Left ventricle myocardium superior (tissue), 1 donor: ENCODE results near the gene EFNA2. TPM values are rescaled to one million over a fixed set of nuclear protein-coding genes. Genes with fewer than 3 reads are reported as not detected.

Experiments used
- ATAC-seq: fragments of 200-7000 bp; cut with Tn5 transposase; one replicate; pipeline ENCODE4 v1.9.1; 2020; ENCODE audit warnings: mild to moderate bottlenecking, moderate library complexity
- DNase-seq: peaks from one replicate; pipeline ENCODE4 v3.0.0-alpha.2; 2020
- intact Hi-C: fragments of 100-400 bp; cut with micrococcal nuclease; formaldehyde crosslinking; loops from one replicate; pipeline ENCODE4 v1.11.0; 2022
- total RNA-seq: library from RNA; stranded (reverse); fragmentation: NEBNext Ultra II Directional; extraction: Animal tissue kit (Norgen Biotek cat#: 25700); gene quantifications from one replicate; pipeline ENCODE4 v1.2.1, GENCODE V29; 2021
- donor health status: DM: no; HTN: yes; CAD: no; lungs with severe emphysema.

Gene EFNA2
- total RNA-seq, 1 donor from 2014 or later: not detected

- peak; percentile 93 for DNase-seq
- peak; percentile 33 for ATAC-seq
- intact Hi-C loops: no loop called here
Measured at GRCh38 chr19:1248139-1248785, 37.4 kb upstream of the EFNA2 start, which contains the start of gene MIDN. Gene MIDN, plus strand, starts transcription at chr19:1248583. Its CDS starts 1,714 bp downstream, at chr19:1250297.

- DNase-seq (peak; percentile 91), ATAC-seq (peak; percentile 9)
- intact Hi-C loops: no loop called here
Measured at GRCh38 chr19:1248786-1249297, 36.8 kb upstream of the EFNA2 start.

GRCh38 chr19:1249298-1249989 is 36.2 kb upstream of the EFNA2 start:
- peak; percentile 97 for DNase-seq
- ATAC-seq: peak; percentile 6
- intact Hi-C loops: no loop called here

DNA sequence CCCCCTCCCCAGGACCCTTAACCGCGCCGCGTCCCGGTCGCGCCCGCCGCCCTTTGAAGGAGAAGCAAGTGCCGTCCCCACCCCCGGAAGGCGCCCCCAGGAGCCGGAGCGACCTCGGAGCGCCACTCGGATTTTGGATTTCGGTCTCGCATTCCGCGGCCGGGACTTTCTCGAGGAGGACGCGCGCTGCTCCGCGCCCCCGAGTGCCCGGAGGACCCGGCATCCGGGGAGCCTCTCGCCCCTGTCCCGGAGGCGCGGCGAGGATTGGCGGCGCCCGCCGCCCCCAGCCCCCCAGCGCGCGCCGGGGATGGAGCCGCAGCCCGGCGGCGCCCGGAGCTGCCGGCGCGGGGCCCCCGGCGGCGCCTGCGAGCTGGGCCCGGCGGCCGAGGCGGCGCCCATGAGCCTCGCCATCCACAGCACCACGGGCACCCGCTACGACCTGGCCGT is 35.7 kb upstream of the EFNA2 start:
- intact Hi-C loops: no loop called here
- ATAC-seq: no peak

GRCh38 chr19:1250437-1251260 is 35.0 kb upstream of the EFNA2 start:
- ATAC-seq (no peak), DNase-seq (peak; percentile 81)
- intact Hi-C loops: no loop called here

More for the DNA sequence above, 35.7 kb upstream of the EFNA2 start:
- DNase-seq: no peak

DNA sequence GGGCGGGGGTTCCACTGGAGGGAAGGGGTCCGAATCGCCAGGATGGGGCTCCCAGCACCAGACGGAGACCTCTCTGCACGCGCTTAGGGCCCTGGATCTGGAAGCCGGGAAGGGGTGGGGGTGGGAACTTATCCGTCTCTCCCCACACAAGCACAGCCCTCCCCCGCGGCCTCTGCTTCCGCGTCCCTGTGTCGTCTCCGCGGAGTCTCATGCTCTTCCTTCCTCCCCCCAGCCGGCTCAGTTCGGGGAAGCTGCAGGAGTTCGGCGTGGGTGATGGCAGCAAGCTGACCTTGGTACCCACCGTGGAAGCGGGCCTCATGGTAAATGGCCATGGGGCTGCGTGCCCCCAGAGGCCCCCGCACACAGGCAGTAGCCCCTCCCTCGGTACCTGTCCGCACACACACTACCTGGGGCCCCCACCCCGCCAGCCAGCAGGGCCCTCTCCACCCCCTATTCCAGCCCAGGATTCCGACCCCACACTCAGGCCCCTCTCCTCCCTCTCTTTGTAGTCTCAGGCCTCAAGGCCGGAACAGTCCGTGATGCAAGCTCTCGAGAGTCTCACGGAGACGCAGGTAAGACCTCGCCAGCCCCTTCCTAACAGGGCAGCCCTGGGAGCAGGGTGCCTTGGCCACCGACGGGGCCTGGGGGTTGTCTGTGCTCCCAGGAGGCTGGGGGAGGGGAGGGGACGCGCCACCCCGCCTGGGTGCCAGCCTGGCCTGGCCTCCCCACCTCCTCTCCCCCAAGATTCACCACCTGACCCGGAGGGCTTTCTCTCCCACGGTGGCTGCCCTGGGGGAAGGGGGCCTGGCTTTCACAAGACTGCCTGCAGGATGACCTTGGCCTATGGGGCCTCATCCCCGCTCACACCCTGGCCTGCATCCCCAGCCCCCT is 34.1 kb upstream of the EFNA2 start:
- peak; percentile 89 for DNase-seq
- peak; percentile 1 for ATAC-seq
- intact Hi-C loops: no loop called here

DNA sequence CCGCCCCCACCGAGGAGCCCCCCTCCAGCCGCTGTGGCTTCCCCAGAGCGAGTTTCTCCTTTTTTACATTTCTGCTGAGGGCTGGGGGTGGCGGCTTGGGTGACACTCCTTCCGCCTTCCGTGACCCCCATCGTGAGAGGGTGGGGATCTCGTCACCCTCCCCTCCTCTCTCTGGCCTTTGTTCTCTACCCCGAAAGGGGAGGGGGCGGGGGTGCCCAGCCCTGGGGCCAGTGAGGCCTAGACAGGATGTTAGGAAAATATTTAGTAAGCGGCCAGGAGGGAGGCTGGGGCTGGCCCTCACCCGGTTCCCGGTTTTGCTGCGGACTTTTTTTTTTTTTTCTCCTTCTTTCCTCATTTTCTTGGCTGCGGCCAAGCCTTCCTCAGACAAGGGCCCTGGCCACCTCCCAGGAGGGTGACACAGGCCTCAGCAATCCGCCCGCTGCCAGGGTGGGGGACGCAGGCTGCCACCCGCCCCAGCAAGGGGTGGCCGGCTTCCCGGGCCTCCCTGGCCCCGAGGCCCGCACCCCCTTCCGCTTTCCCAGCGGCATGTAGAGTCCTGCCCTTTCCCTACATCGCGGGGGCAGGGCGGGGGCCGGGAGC is 33.4 kb upstream of the EFNA2 start:
- intact Hi-C loops: no loop called here
- ATAC-seq: peak; percentile 48

GRCh38 chr19:1252821-1253513 is 32.7 kb upstream of the EFNA2 start:
- ATAC-seq: peak; percentile 51
- intact Hi-C loops: no loop called here

More for the DNA sequence above, 33.4 kb upstream of the EFNA2 start:
- DNase-seq: peak; percentile 94

GRCh38 chr19:1253514-1254080 is 32.1 kb upstream of the EFNA2 start:
- ATAC-seq: no peak
- intact Hi-C loops: no loop called here
- peak; percentile 54 for DNase-seq

More at GRCh38 chr19:1252821-1253513, 32.7 kb upstream of the EFNA2 start:
- DNase-seq: peak; percentile 91

- ATAC-seq (no peak), DNase-seq (peak; percentile 72)
- intact Hi-C loops: no loop called here
Measured at GRCh38 chr19:1254081-1254527, 31.6 kb upstream of the EFNA2 start.

- intact Hi-C loops: no loop called here
- peak; percentile 39 for DNase-seq
- ATAC-seq: no peak
Measured at GRCh38 chr19:1254530-1255185, 31.0 kb upstream of the EFNA2 start.

DNA sequence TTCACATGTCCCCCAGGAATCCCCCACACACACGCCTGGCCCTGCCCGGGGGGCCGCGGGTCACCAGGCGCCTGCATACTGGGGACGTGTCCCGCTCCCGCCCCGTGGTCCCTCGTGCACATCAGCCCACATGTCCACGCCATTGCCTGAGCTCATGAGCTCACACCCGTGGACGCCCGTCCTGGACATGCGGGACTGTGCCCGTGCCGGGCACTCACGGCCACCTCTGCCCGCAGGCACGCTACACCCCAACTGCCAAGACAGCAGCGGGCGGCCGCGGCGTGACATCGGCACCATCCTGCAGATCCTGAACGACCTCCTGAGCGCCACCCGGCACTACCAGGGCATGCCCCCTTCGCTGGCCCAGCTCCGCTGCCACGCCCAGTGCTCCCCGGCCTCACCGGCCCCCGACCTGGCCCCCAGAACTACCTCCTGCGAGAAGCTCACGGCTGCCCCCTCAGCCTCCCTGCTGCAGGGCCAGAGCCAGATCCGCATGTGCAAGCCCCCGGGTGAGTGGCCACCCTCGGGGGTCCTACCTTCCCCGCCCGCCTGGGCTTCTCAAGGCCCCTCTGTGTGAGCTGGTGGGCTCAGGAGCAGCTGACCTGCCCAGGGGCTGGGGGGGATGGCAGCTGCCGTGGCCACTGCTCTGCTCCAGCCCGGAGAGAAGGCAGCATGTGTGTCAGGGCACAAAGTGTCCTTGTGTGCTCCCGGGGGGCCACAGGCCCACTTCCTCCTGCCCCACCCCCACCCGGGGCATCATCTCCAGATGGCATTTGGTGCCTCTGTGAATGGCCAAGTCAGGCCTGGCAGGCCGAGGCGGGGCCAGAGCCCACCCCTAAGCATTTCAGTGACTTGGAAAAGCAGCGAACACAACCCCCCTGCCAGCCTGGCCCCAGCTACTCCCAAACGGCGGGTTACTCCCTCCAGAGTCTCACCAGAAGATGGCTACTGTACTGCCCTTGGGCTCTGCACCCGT is 30.2 kb upstream of the EFNA2 start:
- ATAC-seq (no peak), DNase-seq (peak; percentile 41)
- intact Hi-C loops: no loop called here

DNA sequence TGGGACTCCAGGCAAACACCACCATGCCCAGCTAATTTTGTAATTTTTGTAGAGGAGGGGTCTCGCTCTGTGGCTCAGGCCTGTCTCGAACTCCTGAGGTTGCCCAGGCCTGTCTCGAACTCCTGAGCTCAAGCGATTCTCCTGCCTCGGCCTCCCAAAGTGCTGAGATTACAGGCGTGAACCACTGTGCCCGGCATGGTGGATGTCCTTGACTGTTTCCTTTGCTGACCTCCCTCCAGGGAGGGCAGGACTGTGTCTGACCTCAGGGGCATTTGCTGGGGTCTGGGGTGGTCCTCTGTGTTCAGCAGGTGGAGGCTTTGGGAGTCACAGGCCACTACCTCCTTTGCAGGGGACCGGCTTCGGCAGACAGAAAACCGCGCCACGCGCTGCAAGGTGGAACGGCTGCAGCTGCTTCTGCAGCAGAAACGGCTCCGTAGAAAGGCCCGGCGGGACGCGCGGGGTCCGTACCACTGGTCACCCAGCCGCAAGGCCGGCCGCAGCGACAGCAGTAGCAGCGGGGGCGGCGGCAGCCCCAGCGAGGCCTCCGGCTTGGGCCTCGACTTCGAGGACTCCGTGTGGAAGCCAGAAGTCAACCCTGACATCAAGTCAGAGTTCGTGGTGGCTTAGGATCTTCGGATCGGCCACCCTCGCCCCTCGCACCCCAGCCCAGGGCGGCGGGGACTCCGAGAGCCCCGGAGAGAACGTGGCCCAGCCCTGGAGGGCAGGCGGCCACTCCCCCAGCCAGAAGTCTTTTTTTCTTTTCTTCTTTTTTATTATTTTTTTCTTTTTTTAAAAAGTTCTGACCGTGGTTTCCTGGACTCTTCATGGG is 28.8 kb upstream of the EFNA2 start:
- DNase-seq (peak; percentile 53), ATAC-seq (no peak)
- intact Hi-C loops: no loop called here

- no peak for DNase-seq
- no peak for ATAC-seq
- intact Hi-C loops: no loop called here
Measured at GRCh38 chr19:1257475-1258162, 28.1 kb upstream of the EFNA2 start.
